Spleen (tissue), 11 donors: Measurements from ENCODE around the gene HSPB8. TPM values are rescaled to one million over a fixed set of nuclear protein-coding genes. Genes with fewer than 3 reads are reported as not detected.
"Not testable (repeated sequence)": the region's sequence is repeated elsewhere in the genome, so short reads cannot be mapped to it uniquely, and the experiment has no call there.

Source experiments
- DNase-seq: peaks from one replicate; pipeline ENCODE4 v3.0.0-alpha.2; 2020
- H3K27ac ChIP-seq, 8 donors: fragments of 200-600 bp; sonication (generic) in 7 of 8; 1 replicate in 4 of 8; 2 replicates in 4 of 8; pipeline versions ENCODE4 v1.5.0 to v1.8.0; 2016 to 2021; ENCODE audit warnings: inconsistent platforms in 4 of 8, mild to moderate bottlenecking in 4 of 8, moderate library complexity in 1 of 8
- H3K27me3 ChIP-seq, 7 donors: fragments of 200-600 bp; sonication (generic) in 6 of 7; replicated peaks in 1 of 7; 1 replicate in 4 of 7; 2 replicates in 3 of 7; pipeline versions ENCODE4 v1.5.0 to v1.8.0; 2016 to 2021; ENCODE audit warnings: inconsistent platforms in 3 of 7, mild to moderate bottlenecking in 1 of 7
- H3K36me3 ChIP-seq, 6 donors: fragments of 200-600 bp; sonication (generic) in 5 of 6; 1 replicate in 4 of 6; 2 replicates in 2 of 6; pipeline versions ENCODE4 v1.5.0 to v1.8.0; 2016 to 2021; ENCODE audit warnings: inconsistent platforms in 2 of 6
- H3K4me1 ChIP-seq, 6 donors: fragments of 200-600 bp; sonication (generic) in 5 of 6; 1 replicate in 3 of 6; 2 replicates in 3 of 6; pipeline versions ENCODE4 v1.5.0 to v1.8.0; 2016 to 2021; ENCODE audit warnings: inconsistent platforms in 3 of 6
- H3K4me3 ChIP-seq, 8 donors: fragments of 200-600 bp; sonication (generic) in 7 of 8; 1 replicate in 4 of 8; 2 replicates in 4 of 8; pipeline versions ENCODE4 v1.5.0 to v1.8.0; 2016 to 2021; ENCODE audit warnings: inconsistent platforms in 4 of 8, mild to moderate bottlenecking in 4 of 8, moderate library complexity in 2 of 8
- H3K9me3 ChIP-seq, 8 donors: fragments of 200-600 bp; sonication (generic) in 7 of 8; 1 replicate in 4 of 8; 2 replicates in 4 of 8; pipeline versions ENCODE4 v1.5.0 to v1.8.0; 2016 to 2021; ENCODE audit warnings: inconsistent platforms in 4 of 8
- POLR2A ChIP-seq, 3 donors: fragments of 450-650 bp; IDR thresholded peaks; one replicate each; pipeline ENCODE4 v1.5.1; 2017; ENCODE audit warnings: antibody characterized with exemption in 3 of 3, mild to moderate bottlenecking in 1 of 3
- POLR2AphosphoS5 ChIP-seq, 3 donors: sonication (generic); formaldehyde crosslinking; IDR thresholded peaks; one replicate each; pipeline ENCODE4 v1.5.1; 2017; ENCODE audit warnings: antibody characterized with exemption in 3 of 3
- WGBS, 5 donors: extraction: QIAGEN DNeasy Blood & Tissue Kit in 3 of 5; methylation state at CpG; one replicate each; pipeline versions ENCODE4 v1.1.5 to v1.1.7; 2013 to 2018; 5-methylcytosine and 5-hydroxymethylcytosine counted together
- intact Hi-C: fragments of 100-400 bp; cut with DNase I; formaldehyde crosslinking; loops from one replicate; pipeline ENCODE4 v1.15.0; 2023; ENCODE audit warnings: low total_unique reads
- polyA plus RNA-seq, 3 donors: library from polyadenylated mRNA; stranded (reverse); fragments of 200-250 nt; gene quantifications; one replicate each; pipeline ENCODE4 v1.2.1, GENCODE V29; 2013
- total RNA-seq, 7 donors: library from RNA; depleted of rRNA in 3 of 7; stranded (reverse); fragments of >200 nt in 3 of 7; fragmentation: NEBNext Ultra II Directional in 4 of 7; extraction: Animal tissue kit (Norgen Biotek cat#: 25700) in 4 of 7; gene quantifications; one replicate each; pipeline versions ENCODE4 v1.1.0 to v1.2.1, GENCODE V29; 2016 to 2021
- TF ChIP-seq, protein P1 (sequence below), 11 experiments: fragments of 200-600 bp in 7 of 11; fragments of 450-650 bp in 4 of 11; sonication (generic) in 4 of 11; IDR thresholded peaks in 8 of 11; conservative IDR thresholded peaks in 3 of 11; 1 replicate in 7 of 11; 2 replicates in 4 of 11; pipeline versions ENCODE4 v1.4.0 to v1.8.0; 2016 to 2021; ENCODE audit warnings: antibody characterized with exemption in 11 of 11, inconsistent platforms in 4 of 11, mild to moderate bottlenecking in 1 of 11
- donor health status: healthy with polysubstance abuse.
- donor health status: DM: no; HTN: no; CAD: no; lungs with moderate emphysema.
- donor health status: DM: no; HTN: no; CAD: no.
- donor health status: Bipolar disorder and iron deficiency.
- donor health status: healthy.
- donor health status: DM: no; HTN: no; CAD: no.
- donor health status: DM: yes; HTN: yes; CAD: no.

The HSPB8 gene
- total and polyA plus RNA-seq, 10 donors = 14.1 to 109 (median 50.0) TPM

DNA sequence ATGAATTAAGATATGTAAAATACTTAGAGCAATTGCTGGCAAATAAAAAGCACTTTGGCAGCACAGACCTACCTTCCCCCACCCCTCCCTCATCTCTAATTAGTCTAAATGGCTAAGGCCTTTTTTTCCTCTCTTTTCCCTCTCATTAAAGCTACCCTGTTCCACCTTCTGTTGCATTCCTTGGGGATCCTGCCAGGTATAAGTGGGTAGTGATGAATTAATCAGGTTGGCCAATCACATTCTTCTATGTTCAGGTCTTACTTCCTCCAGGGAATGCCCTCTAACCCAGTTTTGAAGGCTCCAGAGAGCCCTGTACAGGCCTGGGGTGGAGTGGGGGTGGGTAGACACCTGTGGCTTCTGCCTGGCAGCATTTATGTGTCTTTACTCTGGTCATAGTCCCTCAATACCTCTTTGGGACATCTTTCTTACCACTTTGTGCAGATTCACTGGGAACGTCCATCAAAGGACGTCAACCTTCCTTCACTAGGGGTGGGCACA lies 28.4 kb downstream of the HSPB8 start:
- Histone ChIP-seq H3K27me3 (no peaks in the 10 kb centered on the region), H3K9me3 (no peaks in the 10 kb centered on the region), H3K4me1 (no peaks in the 10 kb centered on the region), H3K4me3 (no peak overlapping the region), H3K27ac (no peak overlapping the region), H3K36me3 (no peaks in the 10 kb centered on the region)
- DNase-seq = no peak
- 84 to 96% (median 91%) methylated on average over 2 of the region's 2 CpGs for WGBS, 5 donors
- intact Hi-C loops = no loop called here
- TF ChIP-seq POLR2AphosphoS5 (IDR thresholded peaks at IDR 0.05) (no peak), POLR2A (IDR thresholded peaks at IDR 0.05) (no peak)
- TF ChIP-seq, protein P1, sequence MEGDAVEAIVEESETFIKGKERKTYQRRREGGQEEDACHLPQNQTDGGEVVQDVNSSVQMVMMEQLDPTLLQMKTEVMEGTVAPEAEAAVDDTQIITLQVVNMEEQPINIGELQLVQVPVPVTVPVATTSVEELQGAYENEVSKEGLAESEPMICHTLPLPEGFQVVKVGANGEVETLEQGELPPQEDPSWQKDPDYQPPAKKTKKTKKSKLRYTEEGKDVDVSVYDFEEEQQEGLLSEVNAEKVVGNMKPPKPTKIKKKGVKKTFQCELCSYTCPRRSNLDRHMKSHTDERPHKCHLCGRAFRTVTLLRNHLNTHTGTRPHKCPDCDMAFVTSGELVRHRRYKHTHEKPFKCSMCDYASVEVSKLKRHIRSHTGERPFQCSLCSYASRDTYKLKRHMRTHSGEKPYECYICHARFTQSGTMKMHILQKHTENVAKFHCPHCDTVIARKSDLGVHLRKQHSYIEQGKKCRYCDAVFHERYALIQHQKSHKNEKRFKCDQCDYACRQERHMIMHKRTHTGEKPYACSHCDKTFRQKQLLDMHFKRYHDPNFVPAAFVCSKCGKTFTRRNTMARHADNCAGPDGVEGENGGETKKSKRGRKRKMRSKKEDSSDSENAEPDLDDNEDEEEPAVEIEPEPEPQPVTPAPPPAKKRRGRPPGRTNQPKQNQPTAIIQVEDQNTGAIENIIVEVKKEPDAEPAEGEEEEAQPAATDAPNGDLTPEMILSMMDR (IDR thresholded peaks at IDR 0.05 in 8 of 11, conservative IDR thresholded peaks at IDR 0.05 in 3 of 11) = no peak

DNA sequence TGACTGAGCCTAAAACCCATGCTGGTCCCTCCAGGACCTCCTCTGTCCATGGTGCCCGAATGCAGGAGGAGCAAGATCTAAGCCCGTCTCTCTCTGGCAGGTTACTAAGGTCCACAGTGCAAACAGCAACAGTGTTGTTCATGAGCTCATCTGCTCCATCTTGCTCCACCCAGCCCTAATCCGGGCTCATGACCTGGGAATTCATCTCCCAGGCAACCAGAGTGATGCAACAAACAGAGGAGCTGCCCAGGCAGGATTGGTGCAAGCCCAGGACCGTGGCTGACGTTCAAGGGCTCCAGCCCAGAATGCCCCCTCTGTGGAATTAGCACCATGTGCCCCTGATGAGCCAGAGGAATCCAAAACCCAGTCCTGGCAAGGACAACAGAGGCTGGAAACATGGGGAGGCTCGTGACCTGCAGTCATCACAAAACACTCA lies 29.9 kb downstream of the HSPB8 start:
- Histone ChIP-seq H3K4me1 (no peaks in the 10 kb centered on the region), H3K36me3 (no peaks in the 10 kb centered on the region), H3K27me3 (no peaks in the 10 kb centered on the region), H3K4me3 (no peak overlapping the region), H3K9me3 (no peaks in the 10 kb centered on the region), H3K27ac (no peak overlapping the region)
- intact Hi-C loops = no loop called here
- TF ChIP-seq POLR2A (IDR thresholded peaks at IDR 0.05) (no peak), POLR2AphosphoS5 (IDR thresholded peaks at IDR 0.05) (no peak)
- TF ChIP-seq, protein P1 (IDR thresholded peaks at IDR 0.05 in 8 of 11, conservative IDR thresholded peaks at IDR 0.05 in 3 of 11) = no peak
- 50 to 64% (median 57%) methylated on average over 6 of the region's 6 CpGs for WGBS, 5 donors
- DNase-seq = no peak

DNA sequence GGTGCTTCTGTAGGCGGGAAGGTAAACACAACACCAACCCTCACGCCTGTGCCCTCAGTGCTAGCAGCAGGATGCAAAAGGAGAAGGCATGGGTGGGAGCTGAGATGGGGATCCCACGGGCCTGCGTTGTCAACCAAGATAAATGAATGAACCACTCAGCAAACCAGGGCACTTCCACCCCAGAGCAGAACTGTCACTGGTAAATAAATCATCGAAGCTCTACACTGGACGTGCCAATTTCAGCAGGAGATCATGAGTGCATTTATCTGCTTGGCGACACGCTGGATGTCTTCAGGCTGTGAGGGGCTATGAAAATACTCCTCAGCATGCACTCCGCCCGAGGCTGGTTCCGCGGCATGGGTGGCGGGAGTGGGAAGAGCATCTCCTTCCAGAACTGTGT lies 33.2 kb downstream of the HSPB8 start:
- TF ChIP-seq, protein P1 (IDR thresholded peaks at IDR 0.05 in 8 of 11, conservative IDR thresholded peaks at IDR 0.05 in 3 of 11) = no peak
- TF ChIP-seq POLR2A (IDR thresholded peaks at IDR 0.05) = no peak
- TF ChIP-seq POLR2AphosphoS5 (IDR thresholded peaks at IDR 0.05) = no peak
- H3K27me3 ChIP-seq = no peaks in the 10 kb centered on the region
- H3K36me3 ChIP-seq = no peaks in the 10 kb centered on the region
- no peak for DNase-seq
- H3K4me1 ChIP-seq = no peaks in the 10 kb centered on the region
- 70 to 79% (median 75%) methylated on average over 13 of the region's 13 CpGs for WGBS, 5 donors
- H3K9me3 ChIP-seq = no peaks in the 10 kb centered on the region
- no peak overlapping the region for H3K27ac ChIP-seq
- intact Hi-C loops = no loop called here
- no peak overlapping the region for H3K4me3 ChIP-seq

DNA sequence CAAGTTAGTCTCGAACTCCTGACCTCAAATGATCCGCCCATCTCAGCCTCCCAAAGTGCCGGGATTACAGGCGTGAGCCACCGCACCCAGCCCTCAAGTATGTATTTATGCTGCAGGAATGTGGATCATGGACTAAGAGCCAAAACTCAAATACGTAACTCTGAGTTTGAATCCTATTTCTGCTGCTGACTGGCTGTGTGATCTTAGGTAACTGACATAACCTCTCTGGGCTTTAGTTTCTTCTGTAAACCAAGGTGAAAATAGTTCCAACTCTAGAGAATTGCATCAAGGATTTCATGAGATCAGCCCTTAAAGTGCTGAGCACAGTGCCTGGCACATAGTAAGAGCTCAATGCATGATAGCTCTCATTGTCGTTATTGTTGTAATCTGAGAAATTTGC lies 37.4 kb downstream of the HSPB8 start:
- no peaks in the 10 kb centered on the region for H3K9me3 ChIP-seq
- H3K4me3 ChIP-seq = no peak overlapping the region
- DNase-seq = no peak
- no peaks in the 10 kb centered on the region for H3K27me3 ChIP-seq
- WGBS, 5 donors = 91 to 97% (median 96%) methylated on average over 7 of the region's 7 CpGs
- no peaks in the 10 kb centered on the region for H3K36me3 ChIP-seq
- no peaks in the 10 kb centered on the region for H3K4me1 ChIP-seq
- intact Hi-C loops = no loop called here
- TF ChIP-seq POLR2A (IDR thresholded peaks at IDR 0.05) (no peak), POLR2AphosphoS5 (IDR thresholded peaks at IDR 0.05) (no peak)
- TF ChIP-seq, protein P1 (IDR thresholded peaks at IDR 0.05 in 8 of 11, conservative IDR thresholded peaks at IDR 0.05 in 3 of 11) = no peak
- no peak overlapping the region for H3K27ac ChIP-seq

DNA sequence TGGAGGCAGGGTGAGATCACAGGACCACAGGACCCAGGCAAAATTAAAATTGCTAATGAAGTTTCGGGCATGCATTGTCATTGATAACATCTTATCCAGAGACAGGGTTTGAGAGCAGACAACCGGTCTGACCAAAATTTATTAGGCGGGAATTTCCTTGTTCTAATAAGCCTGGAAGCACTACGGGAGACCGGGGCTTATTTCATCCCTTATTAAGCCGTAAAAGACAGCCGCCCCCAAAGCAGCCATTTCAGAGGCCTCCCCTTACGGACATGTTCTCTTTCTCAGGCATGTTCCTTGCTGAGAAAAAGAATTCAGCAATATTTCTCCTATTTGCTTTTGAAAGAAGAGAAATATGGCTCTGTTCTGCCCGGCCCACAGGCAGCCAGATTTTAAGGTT lies 40.1 kb downstream of the HSPB8 start:
- H3K27me3 ChIP-seq, H3K4me3 ChIP-seq, H3K4me1 ChIP-seq, intact Hi-C loops, H3K9me3 ChIP-seq, H3K36me3 ChIP-seq, DNase-seq, H3K27ac ChIP-seq: not testable (repeated sequence)
- 82 to 90% (median 88%) methylated on average over 9 of the region's 9 CpGs for WGBS, 5 donors
